Stimulated activated naive CD8-positive, alpha-beta T cell treated with anti-CD3 and anti-CD28 coated beads, Interleukin-15, amount 100 ng/mL, for 72 hours (primary cell): ENCODE measurements around the gene CACNG6.

Source experiments
- ATAC-seq: fragments of 150-1000 bp; cut with Tn5 transposase; 2 replicates; pipeline ENCODE4 v1.10.0; 2021; ENCODE audit warnings: mild to moderate bottlenecking, moderate library complexity
- DNase-seq, 2 donors: peaks; one replicate each; pipeline ENCODE4 v3.0.0; 2021 to 2022
- H3K27ac Mint-ChIP-seq, 2 donors: one replicate each; pipeline ENCODE4 v1.8.0; 2022; ENCODE audit warnings: mild to moderate bottlenecking in 2 of 2, mixed read lengths in 2 of 2, moderate library complexity in 2 of 2
- H3K27me3 Mint-ChIP-seq: one replicate; pipeline ENCODE4 v1.8.0; 2022; ENCODE audit warnings: mixed read lengths
- H3K4me1 Mint-ChIP-seq: one replicate; pipeline ENCODE4 v1.8.0; 2022; ENCODE audit warnings: mild to moderate bottlenecking, mixed read lengths
- H3K4me3 Mint-ChIP-seq, 2 donors: one replicate each; pipeline ENCODE4 v1.8.0; 2022; ENCODE audit warnings: mild to moderate bottlenecking in 2 of 2, mixed read lengths in 2 of 2, moderate library complexity in 1 of 2
- H3K9me3 Mint-ChIP-seq, 2 donors: one replicate each; pipeline ENCODE4 v1.8.0; 2022; ENCODE audit warnings: mixed read lengths in 2 of 2

CACNG6 gene

DNA sequence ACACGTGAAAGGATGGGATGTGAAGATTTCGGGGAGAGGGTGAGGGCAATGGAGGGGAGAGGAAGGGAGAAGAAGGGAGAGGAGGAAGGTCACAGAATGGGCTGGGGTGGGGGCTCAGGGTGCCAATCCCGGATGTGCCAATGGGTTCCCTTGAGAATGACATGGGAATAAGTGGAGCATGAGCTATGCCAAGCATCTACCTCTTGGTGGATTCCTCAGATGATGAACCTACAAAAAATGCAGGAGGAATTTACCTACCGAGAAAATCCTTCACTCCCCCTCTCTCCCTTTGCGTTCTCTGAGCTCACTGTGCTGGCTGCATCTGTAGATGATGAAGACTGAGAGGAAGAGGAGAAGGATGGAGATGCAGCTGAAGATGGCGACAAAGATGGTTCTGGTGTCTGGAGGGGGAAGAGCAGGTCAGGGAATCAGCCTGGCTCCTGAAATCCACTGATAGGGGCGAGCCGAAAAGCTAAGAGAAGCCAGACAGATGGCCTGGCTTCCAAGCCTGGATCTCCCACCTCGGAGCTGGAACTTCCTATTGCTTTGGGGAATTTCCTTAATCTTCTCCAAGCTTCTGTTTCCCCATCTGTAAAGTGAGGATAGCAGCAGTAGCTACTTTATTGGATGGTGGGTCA is 50.7 kb downstream of the CACNG6 start:
- H3K27ac Mint-ChIP-seq = no peak overlapping the region
- no peaks in the 10 kb centered on the region for H3K9me3 Mint-ChIP-seq
- no peak overlapping the region for H3K4me3 Mint-ChIP-seq
- H3K27me3 Mint-ChIP-seq = peaks cover 26% of the 10 kb centered on the region
- no peak for ATAC-seq
- DNase-seq = no peak
- no peaks in the 10 kb centered on the region for H3K4me1 Mint-ChIP-seq

DNA sequence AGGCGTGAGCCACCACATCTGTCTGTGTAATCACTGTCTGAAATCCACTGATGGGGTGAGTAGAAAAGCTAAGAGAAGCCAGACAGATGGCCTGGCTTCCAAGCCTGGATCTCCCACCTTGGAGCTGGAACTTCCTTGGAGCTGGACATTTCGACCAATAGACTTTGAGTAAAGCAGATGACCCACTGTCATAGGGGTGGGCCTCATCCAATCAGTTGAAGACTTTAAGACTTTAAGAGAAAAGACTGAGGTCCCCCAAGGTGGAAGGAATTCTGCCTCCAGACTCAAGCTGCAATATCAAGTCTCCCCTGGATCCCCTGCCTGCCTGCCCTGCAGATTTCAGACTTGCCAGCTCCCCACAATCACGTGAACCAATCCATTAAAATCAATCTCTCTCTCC is 51.6 kb downstream of the CACNG6 start:
- H3K4me1 Mint-ChIP-seq = no peaks in the 10 kb centered on the region
- DNase-seq (no peak), ATAC-seq (no peak)
- peaks cover 26% of the 10 kb centered on the region for H3K27me3 Mint-ChIP-seq
- H3K9me3 Mint-ChIP-seq = no peaks in the 10 kb centered on the region
- no peak overlapping the region for H3K4me3 Mint-ChIP-seq
- no peak overlapping the region for H3K27ac Mint-ChIP-seq

- no peak for ATAC-seq
- H3K4me1 Mint-ChIP-seq = no peaks in the 10 kb centered on the region
- peaks cover 26% of the 10 kb centered on the region for H3K27me3 Mint-ChIP-seq
- no peaks in the 10 kb centered on the region for H3K9me3 Mint-ChIP-seq
- H3K4me3 Mint-ChIP-seq = no peak overlapping the region
- H3K27ac Mint-ChIP-seq = no peak overlapping the region
- no peak for DNase-seq
These were observed 54.3 kb downstream of the CACNG6 start for GRCh38 chr19:54045771-54046170.

DNA sequence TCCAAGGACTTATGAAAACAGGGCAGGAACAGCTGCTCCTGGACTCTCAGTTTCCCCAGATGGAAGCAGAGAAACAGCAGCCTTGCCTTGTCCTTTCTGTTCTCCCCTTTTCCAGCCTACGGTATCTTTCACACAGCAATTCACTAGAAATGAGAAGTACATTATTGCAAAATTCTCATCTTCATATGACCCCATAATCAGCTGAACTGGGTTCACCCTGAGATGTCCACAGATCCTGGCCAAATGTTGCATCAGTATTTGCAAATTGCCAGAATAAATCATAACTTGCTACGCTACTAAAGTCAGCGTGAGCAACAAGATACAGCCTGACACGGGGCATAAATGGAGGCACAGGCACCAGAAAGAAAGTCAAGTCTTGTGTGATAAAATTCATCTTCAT is 56.2 kb downstream of the CACNG6 start:
- Mint-ChIP-seq H3K4me3 (no peak overlapping the region), H3K4me1 (no peaks in the 10 kb centered on the region), H3K9me3 (no peaks in the 10 kb centered on the region), H3K27me3 (peaks cover 17% of the 10 kb centered on the region), H3K27ac (no peak overlapping the region)
- DNase-seq (no peak), ATAC-seq (no peak)
